ENCODE data around the gene RFXANK.
"Not testable (repeated sequence)": the region's sequence is repeated elsewhere in the genome, so short reads cannot be mapped to it uniquely, and the experiment has no call there.

The RFXANK gene

GRCh38 chr19:19170053-19170872, 21.8 kb upstream of the RFXANK start, which contains the start of gene MEF2B:
Gene MEF2B (minus strand): TSS chr19:19170263. CDS start chr19:19150735, 19,528 bp downstream.
- peak; percentile 38 to 53 for DNase-seq (ENCODE audit: low read depth in 2 of 2, low spot score in 1 of 2)

GRCh38 chr19:19170873-19171672, 21.0 kb upstream of the RFXANK start:
- no peak for DNase-seq (ENCODE audit: low read depth in 2 of 2, low spot score in 1 of 2)

GRCh38 chr19:19171821-19172532, 20.1 kb upstream of the RFXANK start:
- no peak for DNase-seq (ENCODE audit: low read depth in 2 of 2, low spot score in 1 of 2)

GRCh38 chr19:19173243-19173642, 18.8 kb upstream of the RFXANK start:
- not testable (repeated sequence) for DNase-seq (ENCODE audit: low read depth in 2 of 2, low spot score in 1 of 2)

GRCh38 chr19:19176950-19177349, 15.1 kb upstream of the RFXANK start:
- no peak for DNase-seq (ENCODE audit: low read depth in 2 of 2, low spot score in 1 of 2)

- DNase-seq (ENCODE audit: low read depth in 2 of 2, low spot score in 1 of 2), result no peak
Measured at GRCh38 chr19:19179548-19180441, 12.3 kb upstream of the RFXANK start.

GRCh38 chr19:19181488-19181998, 10.5 kb upstream of the RFXANK start:
- DNase-seq (ENCODE audit: low read depth in 2 of 2, low spot score in 1 of 2), result no peak

- peak in 1 of 2 donors; percentile 41 for DNase-seq (ENCODE audit: low read depth in 2 of 2, low spot score in 1 of 2)
Measured at GRCh38 chr19:19185853-19186740, 6.0 kb upstream of the RFXANK start.

- no peak for DNase-seq (ENCODE audit: low read depth in 2 of 2, low spot score in 1 of 2)
Measured at GRCh38 chr19:19186742-19187141, 5.3 kb upstream of the RFXANK start.

GRCh38 chr19:19191768-19192077, 335 bp upstream of the RFXANK start:
- no peak for DNase-seq (ENCODE audit: low read depth in 2 of 2, low spot score in 1 of 2)

GRCh38 chr19:19192910-19193423, 909 bp downstream of the RFXANK start:
- DNase-seq (ENCODE audit: low read depth in 2 of 2, low spot score in 1 of 2), result no peak

- no peak for DNase-seq (ENCODE audit: low read depth in 2 of 2, low spot score in 1 of 2)
Measured at GRCh38 chr19:19193926-19194325, 1.9 kb downstream of the RFXANK start.

GRCh38 chr19:19201697-19202630, 9.9 kb downstream of the RFXANK start:
- no peak for DNase-seq (ENCODE audit: low read depth in 2 of 2, low spot score in 1 of 2)

GRCh38 chr19:19202707-19203011, 10.6 kb downstream of the RFXANK start:
- DNase-seq (ENCODE audit: low read depth in 2 of 2, low spot score in 1 of 2), result no peak

GRCh38 chr19:19203012-19203856, 11.2 kb downstream of the RFXANK start, which contains the start of gene NR2C2AP:
Gene NR2C2AP (minus strand): TSS chr19:19203414. CDS start chr19:19203060, 354 bp downstream.
- DNase-seq (ENCODE audit: low read depth in 2 of 2, low spot score in 1 of 2), result peak; percentile 82 to 85

GRCh38 chr19:19204181-19204580, 12.1 kb downstream of the RFXANK start:
- DNase-seq (ENCODE audit: low read depth in 2 of 2, low spot score in 1 of 2), result no peak

Measured in stimulated activated CD8-positive, alpha-beta memory T cell treated with anti-CD3 and anti-CD28 coated beads, Interleukin-4, amount 100 ng/mL, for 1 hour (primary cell).